Stimulated activated naive CD8-positive, alpha-beta T cell treated with anti-CD3 and anti-CD28 coated beads, Interleukin-15, amount 100 ng/mL, for 72 hours (primary cell): ENCODE results near the gene CCDC68.

Experiments used
- ATAC-seq: fragments of 150-1000 bp; cut with Tn5 transposase; 2 replicates; pipeline ENCODE4 v1.10.0; 2021; ENCODE audit warnings: mild to moderate bottlenecking, moderate library complexity
- DNase-seq, 2 donors: peaks; one replicate each; pipeline ENCODE4 v3.0.0; 2021 to 2022
- H3K27ac Mint-ChIP-seq, 2 donors: one replicate each; pipeline ENCODE4 v1.8.0; 2022; ENCODE audit warnings: mild to moderate bottlenecking in 2 of 2, mixed read lengths in 2 of 2, moderate library complexity in 2 of 2
- H3K27me3 Mint-ChIP-seq: one replicate; pipeline ENCODE4 v1.8.0; 2022; ENCODE audit warnings: mixed read lengths
- H3K4me1 Mint-ChIP-seq: one replicate; pipeline ENCODE4 v1.8.0; 2022; ENCODE audit warnings: mild to moderate bottlenecking, mixed read lengths
- H3K4me3 Mint-ChIP-seq, 2 donors: one replicate each; pipeline ENCODE4 v1.8.0; 2022; ENCODE audit warnings: mild to moderate bottlenecking in 2 of 2, mixed read lengths in 2 of 2, moderate library complexity in 1 of 2
- H3K9me3 Mint-ChIP-seq, 2 donors: one replicate each; pipeline ENCODE4 v1.8.0; 2022; ENCODE audit warnings: mixed read lengths in 2 of 2

The CCDC68 gene

GRCh38 chr18:54946149-54946581 is 13.1 kb downstream of the CCDC68 start:
- Mint-ChIP-seq H3K27ac (peak overlapping the region; percentile 93 to 94), H3K4me3 (peak overlapping the region; percentile 77 to 81), H3K9me3 (no peaks in the 10 kb centered on the region), H3K27me3 (no peaks in the 10 kb centered on the region), H3K4me1 (peaks cover 16% of the 10 kb centered on the region)
- DNase-seq (peak in 1 of 2 donors; percentile 15), ATAC-seq (peak; percentile 82)

DNA sequence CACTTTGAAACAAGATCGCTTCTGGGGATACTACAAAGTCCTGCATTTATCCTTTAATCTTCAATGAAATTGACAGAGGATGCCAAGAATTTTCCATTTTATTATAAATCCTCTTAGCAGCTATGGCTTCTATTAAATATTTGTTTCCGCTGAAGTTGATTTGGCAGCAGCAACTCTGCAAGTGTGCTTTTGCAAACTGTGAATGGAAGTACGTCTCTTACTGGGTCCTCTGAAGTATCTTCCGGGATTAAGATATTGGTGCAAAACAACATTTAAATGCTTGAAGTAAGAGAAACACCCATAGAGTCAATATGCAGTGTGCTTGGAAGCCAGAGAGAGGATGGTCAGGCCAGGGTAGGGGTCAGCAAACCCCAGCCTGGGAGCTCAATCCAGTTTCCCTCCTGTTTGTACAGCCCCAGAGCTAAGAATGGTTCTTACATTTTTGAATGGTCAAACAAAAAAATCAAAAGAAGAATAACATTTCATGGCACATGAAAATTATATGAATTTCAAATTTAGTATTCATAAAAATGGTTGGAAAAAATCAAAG is 13.6 kb downstream of the CCDC68 start:
- DNase-seq, result no peak
- Mint-ChIP-seq H3K4me3 (peak overlapping the region; percentile 77 to 81), H3K27ac (peak overlapping the region; percentile 93 to 94)

GRCh38 chr18:54942569-54942968 is 16.7 kb downstream of the CCDC68 start:
- no peak for DNase-seq
- Mint-ChIP-seq H3K27me3 (no peaks in the 10 kb centered on the region), H3K9me3 (no peaks in the 10 kb centered on the region), H3K4me1 (peaks cover 16% of the 10 kb centered on the region), H3K4me3 (no peak overlapping the region), H3K27ac (no peak overlapping the region)
- no peak for ATAC-seq

More for the DNA sequence above, 13.6 kb downstream of the CCDC68 start:
- Mint-ChIP-seq H3K9me3 (no peaks in the 10 kb centered on the region), H3K4me1 (peaks cover 16% of the 10 kb centered on the region), H3K27me3 (no peaks in the 10 kb centered on the region)
- no peak for ATAC-seq

GRCh38 chr18:54942144-54942543 is 17.1 kb downstream of the CCDC68 start:
- no peak for ATAC-seq
- DNase-seq, result no peak
- Mint-ChIP-seq H3K27me3 (no peaks in the 10 kb centered on the region), H3K4me1 (peaks cover 16% of the 10 kb centered on the region), H3K4me3 (no peak overlapping the region), H3K27ac (no peak overlapping the region), H3K9me3 (no peaks in the 10 kb centered on the region)

DNA sequence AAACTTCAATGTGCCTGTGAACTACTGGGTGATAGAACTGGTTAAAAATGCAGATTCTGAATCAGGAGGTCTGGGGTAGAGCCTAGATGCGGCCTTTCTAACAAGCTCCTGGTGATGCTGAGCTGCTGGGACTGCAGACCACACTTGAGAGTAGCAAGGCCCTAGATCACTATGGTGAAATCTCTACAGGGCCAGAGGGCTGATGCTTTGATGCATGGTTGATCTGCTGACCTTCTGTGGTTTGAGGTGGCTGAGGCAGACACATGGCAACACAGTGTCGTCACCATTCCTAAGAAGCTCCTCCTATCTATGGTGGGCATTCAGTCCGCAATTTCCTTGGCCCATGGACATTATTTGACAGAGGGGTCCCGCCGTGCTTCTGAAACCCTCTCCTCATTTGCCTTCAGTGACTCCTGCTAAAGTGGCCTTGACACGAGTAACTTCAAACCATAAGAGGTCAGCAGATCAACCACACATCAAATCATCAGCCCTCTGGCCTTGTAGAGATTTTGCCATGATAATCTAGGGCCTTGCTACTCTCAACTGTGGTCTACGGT is 19.8 kb downstream of the CCDC68 start:
- no peak for ATAC-seq
- no peak overlapping the region for H3K27ac Mint-ChIP-seq
- no peak for DNase-seq
- no peaks in the 10 kb centered on the region for H3K4me1 Mint-ChIP-seq
- H3K4me3 Mint-ChIP-seq, result no peak overlapping the region
- no peaks in the 10 kb centered on the region for H3K9me3 Mint-ChIP-seq
- H3K27me3 Mint-ChIP-seq, result no peaks in the 10 kb centered on the region

GRCh38 chr18:54938506-54938905 is 20.8 kb downstream of the CCDC68 start:
- H3K9me3 Mint-ChIP-seq, result no peaks in the 10 kb centered on the region
- H3K27ac Mint-ChIP-seq, result no peak overlapping the region
- no peak for ATAC-seq
- no peaks in the 10 kb centered on the region for H3K4me1 Mint-ChIP-seq
- no peak overlapping the region for H3K4me3 Mint-ChIP-seq
- DNase-seq, result no peak
- H3K27me3 Mint-ChIP-seq, result no peaks in the 10 kb centered on the region

DNA sequence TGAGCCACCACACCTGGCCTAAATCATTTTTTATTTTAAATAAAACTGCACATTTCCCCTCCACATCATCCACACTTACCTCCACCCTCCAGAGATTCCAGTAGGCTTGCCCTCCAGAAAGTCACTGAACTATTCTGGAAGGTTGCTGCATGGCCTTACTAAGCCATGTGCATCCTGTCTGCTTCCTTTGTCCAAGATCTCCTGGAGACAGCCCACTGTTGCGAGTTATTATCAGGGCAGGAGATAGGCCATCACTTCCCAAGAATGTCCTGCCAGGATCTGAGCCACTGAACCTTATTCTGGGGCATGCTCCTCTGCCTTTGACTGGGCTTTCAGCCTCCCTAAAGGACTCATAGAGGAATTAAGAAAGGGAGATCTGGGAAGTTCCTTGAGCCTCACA is 26.8 kb downstream of the CCDC68 start:
- H3K27me3 Mint-ChIP-seq, result no peaks in the 10 kb centered on the region
- DNase-seq (no peak), ATAC-seq (no peak)
- H3K9me3 Mint-ChIP-seq, result no peaks in the 10 kb centered on the region
- H3K4me1 Mint-ChIP-seq, result no peaks in the 10 kb centered on the region
- H3K4me3 Mint-ChIP-seq, result no peak overlapping the region
- H3K27ac Mint-ChIP-seq, result no peak overlapping the region

- Mint-ChIP-seq H3K4me3 (no peak overlapping the region), H3K27ac (no peak overlapping the region), H3K27me3 (no peaks in the 10 kb centered on the region), H3K4me1 (no peaks in the 10 kb centered on the region), H3K9me3 (no peaks in the 10 kb centered on the region)
- ATAC-seq (no peak), DNase-seq (no peak)
Observed at GRCh38 chr18:54931152-54931551, 28.1 kb downstream of the CCDC68 start.

- ATAC-seq (no peak), DNase-seq (no peak)
- Mint-ChIP-seq H3K4me3 (no peak overlapping the region), H3K9me3 (no peaks in the 10 kb centered on the region), H3K4me1 (no peaks in the 10 kb centered on the region), H3K27ac (peak overlapping the region in 1 of 2 donors; percentile 52), H3K27me3 (no peaks in the 10 kb centered on the region)
Observed at GRCh38 chr18:54928236-54928635, 31.0 kb downstream of the CCDC68 start.

- H3K4me1 Mint-ChIP-seq, result no peaks in the 10 kb centered on the region
- no peak overlapping the region for H3K27ac Mint-ChIP-seq
- no peak overlapping the region for H3K4me3 Mint-ChIP-seq
- no peak for ATAC-seq
- no peak for DNase-seq
- no peaks in the 10 kb centered on the region for H3K9me3 Mint-ChIP-seq
- H3K27me3 Mint-ChIP-seq, result no peaks in the 10 kb centered on the region
Observed at GRCh38 chr18:54926593-54927325, 32.5 kb downstream of the CCDC68 start.

GRCh38 chr18:54924948-54925347 is 34.3 kb downstream of the CCDC68 start:
- no peaks in the 10 kb centered on the region for H3K9me3 Mint-ChIP-seq
- H3K4me1 Mint-ChIP-seq, result no peaks in the 10 kb centered on the region
- ATAC-seq, result no peak
- no peak for DNase-seq
- H3K4me3 Mint-ChIP-seq, result no peak overlapping the region
- H3K27ac Mint-ChIP-seq, result no peak overlapping the region
- no peaks in the 10 kb centered on the region for H3K27me3 Mint-ChIP-seq

- Mint-ChIP-seq H3K27me3 (no peaks in the 10 kb centered on the region), H3K27ac (no peak overlapping the region), H3K4me1 (no peaks in the 10 kb centered on the region), H3K9me3 (no peaks in the 10 kb centered on the region), H3K4me3 (no peak overlapping the region)
- ATAC-seq (no peak), DNase-seq (no peak)
Observed at GRCh38 chr18:54923339-54923956, 35.8 kb downstream of the CCDC68 start.

DNA sequence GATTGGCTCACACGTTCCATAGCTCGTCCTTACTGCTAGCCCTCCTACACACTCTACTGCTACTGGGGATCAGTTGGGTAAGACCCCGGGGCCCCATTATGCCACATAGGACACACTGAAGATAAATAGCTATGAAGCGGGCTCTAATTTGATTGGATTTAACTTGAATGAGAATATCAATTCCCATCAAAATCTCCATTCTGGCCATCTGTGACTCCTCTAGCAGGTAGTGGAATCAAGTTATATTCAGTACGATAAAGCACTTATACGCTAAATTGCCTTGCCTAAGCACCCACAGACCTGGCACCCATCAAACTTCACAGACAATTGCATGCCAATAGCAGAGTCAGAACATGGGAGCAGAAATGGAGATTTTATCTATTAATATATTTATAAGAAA is 39.8 kb downstream of the CCDC68 start:
- Mint-ChIP-seq H3K4me3 (no peak overlapping the region), H3K27ac (no peak overlapping the region), H3K4me1 (no peaks in the 10 kb centered on the region), H3K9me3 (no peaks in the 10 kb centered on the region), H3K27me3 (no peaks in the 10 kb centered on the region)
- ATAC-seq (no peak), DNase-seq (no peak)

GRCh38 chr18:54918060-54918459 is 41.2 kb downstream of the CCDC68 start:
- no peaks in the 10 kb centered on the region for H3K4me1 Mint-ChIP-seq
- DNase-seq (no peak), ATAC-seq (no peak)
- H3K4me3 Mint-ChIP-seq, result no peak overlapping the region
- H3K27ac Mint-ChIP-seq, result no peak overlapping the region
- no peaks in the 10 kb centered on the region for H3K27me3 Mint-ChIP-seq
- no peaks in the 10 kb centered on the region for H3K9me3 Mint-ChIP-seq

- DNase-seq (no peak), ATAC-seq (no peak)
- Mint-ChIP-seq H3K9me3 (no peaks in the 10 kb centered on the region), H3K4me3 (no peak overlapping the region), H3K27ac (no peak overlapping the region), H3K27me3 (no peaks in the 10 kb centered on the region), H3K4me1 (no peaks in the 10 kb centered on the region)
Observed at GRCh38 chr18:54916507-54916906, 42.8 kb downstream of the CCDC68 start.

- no peak overlapping the region for H3K4me3 Mint-ChIP-seq
- ATAC-seq (no peak), DNase-seq (no peak)
- H3K27me3 Mint-ChIP-seq, result no peaks in the 10 kb centered on the region
- no peak overlapping the region for H3K27ac Mint-ChIP-seq
- no peaks in the 10 kb centered on the region for H3K4me1 Mint-ChIP-seq
- H3K9me3 Mint-ChIP-seq, result no peaks in the 10 kb centered on the region
Observed at GRCh38 chr18:54914816-54915215, 44.4 kb downstream of the CCDC68 start.
